Activated CD8-positive, alpha-beta memory T cell treated with anti-CD3 and anti-CD28 coated beads, Interleukin-2, amount 50 U/mL, for 24 hours (primary cell): Measurements from ENCODE around the gene ZNF420.
"Not testable (repeated sequence)": the region's sequence is repeated elsewhere in the genome, so short reads cannot be mapped to it uniquely, and the experiment has no call there.

Experiments used
- DNase-seq: peaks from one replicate; pipeline ENCODE4 v3.0.0-alpha.2; 2020; ENCODE audit errors: extremely low read depth

The ZNF420 gene

GRCh38 chr19:37077934-37078716, at the start of gene ZNF420:
Gene ZNF420, plus strand, starts transcription at chr19:37078433. Its CDS starts 10,686 bp downstream, at chr19:37089119.
- peak; percentile 79 for DNase-seq

GRCh38 chr19:37045140-37045539, 33.1 kb upstream of the ZNF420 start:
- no peak for DNase-seq

- DNase-seq: no peak
Observed at GRCh38 chr19:37055330-37055729, 22.9 kb upstream of the ZNF420 start.

GRCh38 chr19:37056776-37057175, 21.5 kb upstream of the ZNF420 start:
- no peak for DNase-seq

- DNase-seq: no peak
Observed at GRCh38 chr19:37059142-37059541, 19.1 kb upstream of the ZNF420 start.

- not testable (repeated sequence) for DNase-seq
Observed at GRCh38 chr19:37064886-37065285, 13.3 kb upstream of the ZNF420 start.

- DNase-seq: no peak
Observed at GRCh38 chr19:37074111-37074510, 4.1 kb upstream of the ZNF420 start.

- DNase-seq: no peak
Observed at GRCh38 chr19:37074819-37075362, 3.3 kb upstream of the ZNF420 start.

- DNase-seq: not testable (repeated sequence)
Observed at GRCh38 chr19:37076524-37076923, 1.7 kb upstream of the ZNF420 start.

GRCh38 chr19:37077501-37077933, 716 bp upstream of the ZNF420 start:
- no peak for DNase-seq

GRCh38 chr19:37078717-37079032, 442 bp downstream of the ZNF420 start:
- DNase-seq: no peak

- DNase-seq: no peak
Observed at GRCh38 chr19:37079238-37079637, 1.0 kb downstream of the ZNF420 start.

GRCh38 chr19:37082307-37082706, 4.1 kb downstream of the ZNF420 start:
- DNase-seq: no peak

GRCh38 chr19:37087110-37087509, 8.9 kb downstream of the ZNF420 start:
- DNase-seq: no peak

- no peak for DNase-seq
Observed at GRCh38 chr19:37095859-37096258, 17.6 kb downstream of the ZNF420 start.

GRCh38 chr19:37098570-37098969, 20.3 kb downstream of the ZNF420 start:
- no peak for DNase-seq

GRCh38 chr19:37104135-37104534, 25.9 kb downstream of the ZNF420 start:
- DNase-seq: not testable (repeated sequence)

GRCh38 chr19:37111753-37112152, 33.5 kb downstream of the ZNF420 start:
- DNase-seq: not testable (repeated sequence)

- no peak for DNase-seq
Observed at GRCh38 chr19:37114001-37114400, 35.8 kb downstream of the ZNF420 start.

GRCh38 chr19:37122093-37122492, 43.9 kb downstream of the ZNF420 start:
- not testable (repeated sequence) for DNase-seq

- DNase-seq: no peak
Observed at GRCh38 chr19:37127999-37128820, 50.0 kb downstream of the ZNF420 start.

- DNase-seq: no peak
Observed at GRCh38 chr19:37128821-37129177, 50.6 kb downstream of the ZNF420 start.

GRCh38 chr19:37136111-37136510, 57.9 kb downstream of the ZNF420 start:
- DNase-seq: no peak
